ENCODE measurements around the gene KPRP.

KPRP gene, protein sequence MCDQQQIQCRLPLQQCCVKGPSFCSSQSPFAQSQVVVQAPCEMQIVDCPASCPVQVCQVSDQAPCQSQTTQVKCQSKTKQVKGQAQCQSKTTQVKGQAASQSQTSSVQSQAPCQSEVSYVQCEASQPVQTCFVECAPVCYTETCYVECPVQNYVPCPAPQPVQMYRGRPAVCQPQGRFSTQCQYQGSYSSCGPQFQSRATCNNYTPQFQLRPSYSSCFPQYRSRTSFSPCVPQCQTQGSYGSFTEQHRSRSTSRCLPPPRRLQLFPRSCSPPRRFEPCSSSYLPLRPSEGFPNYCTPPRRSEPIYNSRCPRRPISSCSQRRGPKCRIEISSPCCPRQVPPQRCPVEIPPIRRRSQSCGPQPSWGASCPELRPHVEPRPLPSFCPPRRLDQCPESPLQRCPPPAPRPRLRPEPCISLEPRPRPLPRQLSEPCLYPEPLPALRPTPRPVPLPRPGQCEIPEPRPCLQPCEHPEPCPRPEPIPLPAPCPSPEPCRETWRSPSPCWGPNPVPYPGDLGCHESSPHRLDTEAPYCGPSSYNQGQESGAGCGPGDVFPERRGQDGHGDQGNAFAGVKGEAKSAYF

DNA sequence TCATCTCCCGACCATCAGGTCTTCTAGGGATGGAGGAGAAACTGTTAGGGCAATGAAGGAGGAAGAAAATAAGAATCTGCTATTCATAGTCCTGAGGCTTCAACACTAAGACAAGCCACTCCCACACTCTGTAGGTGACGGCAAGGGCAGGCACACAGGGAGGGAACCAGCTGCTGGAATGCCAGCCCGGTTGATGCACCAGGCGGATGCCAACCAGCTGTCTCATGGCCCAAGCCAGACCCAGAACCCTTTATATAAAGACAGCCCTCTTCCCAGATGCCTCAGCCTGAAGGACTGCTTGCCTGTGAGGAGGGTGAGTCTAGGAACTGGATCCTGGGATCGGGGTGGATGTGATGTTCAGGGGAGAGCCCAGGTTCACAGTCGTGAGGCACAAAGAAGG is at the start of gene KPRP:
TSS of gene KPRP (plus strand) at position 279 of the 400 bp plus-strand sequence. CDS start 1,564 bp downstream, outside the sequence.
- DNase-seq (ENCODE audit: low read depth): no peak

DNA sequence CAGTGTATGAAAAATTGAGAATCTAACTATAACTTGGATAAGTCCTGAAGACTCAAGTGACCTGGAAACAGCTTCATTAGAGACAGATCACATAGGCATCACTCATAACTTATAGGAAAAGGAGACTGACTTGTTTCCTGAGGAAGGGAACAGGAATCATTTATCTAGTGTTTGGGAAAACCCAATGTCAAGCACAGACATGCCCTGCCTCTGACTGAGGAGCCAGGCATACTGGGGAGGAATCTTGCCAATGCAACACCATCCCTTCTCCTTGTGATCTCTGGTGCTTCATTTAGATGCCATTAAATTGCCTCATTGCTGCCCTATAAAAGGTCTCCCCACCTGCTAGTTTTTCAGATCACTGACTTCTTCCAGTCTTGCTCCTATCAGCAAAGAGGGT is 39.6 kb upstream of the KPRP start:
- no peak for DNase-seq (ENCODE audit: low read depth)

DNA sequence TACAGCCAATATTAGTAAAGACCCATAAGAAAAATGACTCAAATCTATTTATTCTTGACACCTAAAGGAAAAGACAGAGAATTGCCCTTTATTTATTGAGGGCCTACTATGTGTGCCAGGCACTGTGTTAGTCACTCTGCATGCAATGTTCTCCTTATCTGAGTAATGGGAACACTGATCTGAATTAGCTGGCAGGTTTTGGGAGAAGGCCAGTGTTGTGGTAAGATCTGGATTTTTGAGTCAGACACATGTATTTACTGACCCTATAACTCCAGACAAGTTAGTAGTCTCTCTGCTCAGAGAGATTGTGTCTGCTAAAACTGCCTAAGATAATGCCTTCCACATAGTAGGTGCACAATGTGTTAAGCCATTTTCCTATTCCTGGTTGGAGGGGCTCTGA is 32.6 kb upstream of the KPRP start:
- DNase-seq (ENCODE audit: low read depth): no peak

DNA sequence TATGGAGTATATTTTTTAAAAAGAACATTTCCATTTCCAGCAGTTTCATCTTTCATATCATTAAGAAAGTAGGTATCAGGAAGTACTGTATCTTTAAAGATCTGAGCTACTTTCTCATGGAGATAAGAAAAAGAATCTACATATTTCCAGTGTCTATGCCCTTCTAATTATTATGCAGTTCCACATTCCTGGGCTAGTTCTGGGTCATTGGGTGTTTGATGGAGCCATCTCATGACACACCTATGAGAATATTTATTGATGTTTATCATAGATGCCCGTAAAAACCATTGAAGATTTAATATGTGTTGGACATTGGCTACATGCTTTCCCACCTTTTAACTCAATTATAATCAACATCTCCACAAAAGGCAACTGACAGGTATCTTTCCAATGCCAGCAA is 28.8 kb upstream of the KPRP start:
- no peak for DNase-seq (ENCODE audit: low read depth)

DNA sequence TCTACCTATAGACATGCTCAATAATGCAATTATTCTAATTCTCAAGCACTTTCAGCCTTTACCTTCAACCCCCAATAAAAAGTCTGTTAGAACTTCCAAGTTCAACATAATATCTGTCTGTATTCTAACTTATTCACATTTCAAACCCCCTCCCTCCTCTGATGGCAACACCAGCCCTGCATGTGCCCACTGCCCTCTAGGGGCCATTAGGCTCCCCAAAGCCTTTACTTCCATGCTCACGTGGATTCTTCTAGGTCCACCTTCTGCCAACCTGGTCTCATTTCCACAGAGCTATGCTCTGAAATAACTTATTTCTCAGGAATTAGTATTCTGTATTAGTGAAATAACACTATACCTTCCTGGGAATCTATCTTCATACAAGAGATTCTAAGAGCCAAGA is 22.2 kb upstream of the KPRP start:
- no peak for DNase-seq (ENCODE audit: low read depth)

DNA sequence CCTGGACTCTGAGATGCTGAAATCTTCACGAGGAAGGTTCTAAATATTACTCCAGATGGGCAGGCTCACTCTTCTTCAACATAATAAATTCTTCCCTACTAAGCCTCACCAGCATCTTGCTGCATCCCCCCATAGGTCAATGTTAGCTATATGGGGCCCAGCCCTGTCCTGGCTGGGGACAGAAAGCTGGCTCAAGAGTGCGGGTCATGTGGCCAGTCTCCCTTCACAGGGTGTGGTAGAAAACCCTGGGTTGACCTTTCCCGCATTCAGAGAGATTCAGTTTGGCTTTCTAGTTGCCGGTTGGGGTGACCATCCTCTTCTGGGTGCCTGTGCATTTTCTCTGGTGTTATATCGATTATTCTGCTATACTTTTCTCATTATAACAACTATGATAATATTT is 19.8 kb upstream of the KPRP start:
- DNase-seq (ENCODE audit: low read depth): no peak

DNA sequence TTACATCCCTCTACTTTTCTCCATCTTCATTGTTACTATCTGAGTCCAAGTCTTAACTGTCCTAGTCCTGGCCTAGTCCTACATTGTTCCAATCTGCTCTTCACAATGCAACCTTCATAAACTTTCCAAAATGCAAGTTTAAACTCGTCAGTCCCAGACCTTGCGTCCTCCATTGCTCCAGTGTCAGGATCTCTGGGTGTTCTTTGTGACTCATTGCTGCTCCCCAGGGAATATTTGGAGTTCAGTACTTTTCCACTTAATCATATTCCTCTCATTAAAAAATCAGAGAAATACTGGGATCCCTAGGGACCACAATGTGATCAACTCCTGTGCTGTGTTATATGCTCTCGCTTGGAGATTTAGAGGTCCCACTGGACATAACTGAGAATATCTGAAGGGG is 18.0 kb upstream of the KPRP start:
- DNase-seq (ENCODE audit: low read depth): no peak

DNA sequence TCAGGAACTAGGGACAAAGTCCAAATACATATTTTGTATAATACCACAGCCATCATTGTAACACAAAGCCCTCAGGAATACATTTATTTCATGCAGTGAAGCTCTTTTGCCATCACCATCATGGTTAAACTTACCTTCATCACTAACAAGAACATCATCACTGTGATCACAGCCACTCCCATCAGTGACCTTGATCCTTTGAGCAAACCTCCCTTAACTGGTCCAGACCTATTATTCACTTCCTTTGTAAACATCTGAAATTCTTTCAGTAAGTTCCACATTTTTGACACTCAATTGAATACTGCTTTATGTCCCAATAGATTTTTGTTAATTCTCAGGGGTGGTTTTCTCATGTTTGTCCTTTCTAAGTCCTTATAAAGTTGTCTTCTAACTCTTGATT is 16.2 kb upstream of the KPRP start:
- DNase-seq (ENCODE audit: low read depth): no peak

DNA sequence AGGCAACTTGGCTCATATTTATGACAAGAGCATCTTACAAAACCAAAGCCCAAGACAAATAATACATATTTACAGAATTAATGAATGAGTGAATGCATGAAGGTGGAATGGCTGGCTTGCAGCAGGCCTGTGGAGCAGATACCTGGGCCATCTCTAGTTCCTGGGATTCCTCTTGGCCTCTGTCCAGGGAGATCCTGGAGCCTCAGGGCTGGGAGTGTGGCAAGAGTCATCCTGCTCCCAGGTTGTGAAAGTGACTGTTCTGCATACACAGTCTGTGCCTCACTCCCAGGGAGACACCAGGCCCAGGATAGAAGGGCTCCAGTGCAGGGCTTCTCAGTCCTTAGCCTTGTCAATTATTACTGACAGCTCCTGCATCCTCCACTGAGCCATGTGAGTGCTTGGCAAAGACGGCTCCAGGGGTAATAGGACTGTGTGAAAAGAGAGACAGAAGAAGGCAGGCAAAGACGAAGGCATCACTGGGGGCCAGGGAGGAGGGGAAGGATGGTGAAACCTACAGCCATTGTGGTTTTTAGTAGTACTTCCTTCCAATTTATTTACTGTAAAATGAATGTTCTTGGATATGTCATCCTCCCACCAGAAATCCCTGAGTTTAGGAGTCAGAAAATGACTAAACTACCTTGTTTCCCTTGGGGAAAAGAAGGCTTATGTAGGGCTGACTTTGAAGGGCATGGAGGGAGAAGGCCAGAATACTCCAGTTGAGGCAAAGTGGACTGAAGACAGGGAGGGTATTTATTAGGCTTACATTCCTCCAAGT is 14.3 kb upstream of the KPRP start:
- DNase-seq (ENCODE audit: low read depth): no peak

DNA sequence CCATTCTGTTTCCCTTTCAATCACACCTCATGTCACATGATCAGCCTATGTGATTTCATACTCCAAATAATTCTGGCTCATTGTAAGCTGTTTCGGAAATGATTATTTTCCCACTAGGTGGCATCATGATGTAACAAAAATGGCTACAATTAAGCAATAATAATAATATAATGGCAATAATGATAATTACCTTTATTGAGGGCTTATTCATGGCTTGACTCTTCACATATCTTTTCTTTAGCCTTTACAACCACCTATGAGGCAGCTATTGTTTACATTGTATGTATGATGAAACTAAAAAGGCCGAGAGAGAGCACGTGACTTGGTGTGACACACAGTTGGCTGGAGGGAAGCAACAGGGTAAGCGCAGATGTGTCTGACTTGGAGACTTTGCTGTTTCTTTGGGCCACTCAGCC is 12.5 kb upstream of the KPRP start:
- DNase-seq (ENCODE audit: low read depth): no peak

DNA sequence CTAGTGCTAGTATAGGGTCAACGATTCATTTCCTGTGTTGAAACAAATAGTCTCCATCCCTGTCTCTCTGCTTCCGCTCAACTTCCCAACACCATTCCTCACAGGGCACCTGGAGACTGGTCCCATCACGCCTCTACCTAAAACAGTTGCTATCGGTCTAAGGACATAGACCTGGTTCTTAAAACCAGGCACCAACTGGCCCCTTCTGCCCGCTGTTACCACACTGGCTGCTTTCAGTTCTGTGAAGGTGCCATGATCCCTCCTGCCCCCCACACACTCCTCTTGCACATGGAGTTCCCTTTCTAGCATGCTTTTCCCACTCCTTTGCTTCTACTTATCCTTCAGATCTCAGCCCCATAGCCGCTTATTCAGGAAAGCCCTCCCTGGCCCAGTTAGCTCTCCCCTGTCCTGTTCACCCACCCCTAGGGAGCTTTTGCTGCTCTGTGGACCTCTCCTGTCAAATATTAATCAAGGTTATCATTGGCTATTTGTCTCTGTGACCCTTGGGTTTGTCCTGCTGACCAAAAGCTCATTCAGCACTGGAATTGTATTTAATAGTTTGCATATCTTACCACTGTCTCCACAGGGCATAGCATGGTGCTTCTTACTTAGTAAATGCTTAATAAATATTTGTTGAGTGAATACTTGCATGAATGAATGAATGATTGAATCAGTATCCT is 11.9 kb upstream of the KPRP start:
- no peak for DNase-seq (ENCODE audit: low read depth)

DNA sequence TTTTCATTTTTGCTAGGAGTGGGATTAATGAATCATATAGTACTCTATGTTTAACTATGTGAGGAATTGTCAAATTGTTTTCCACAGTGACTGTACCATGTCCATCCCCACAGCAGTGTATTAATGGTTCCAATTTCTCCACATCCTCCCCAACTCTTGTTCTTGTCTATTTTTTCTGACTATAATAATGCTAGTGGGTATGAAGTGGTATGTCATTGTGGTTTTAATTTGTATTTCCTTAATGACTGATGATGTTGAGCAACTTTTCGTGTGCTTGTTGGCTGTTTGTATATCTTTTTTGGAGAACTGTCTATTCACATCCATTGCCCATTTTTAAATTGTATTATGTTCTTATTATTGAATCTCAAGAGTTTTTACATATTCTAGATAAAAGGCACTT is 10.0 kb upstream of the KPRP start:
- DNase-seq (ENCODE audit: low read depth): no peak

DNA sequence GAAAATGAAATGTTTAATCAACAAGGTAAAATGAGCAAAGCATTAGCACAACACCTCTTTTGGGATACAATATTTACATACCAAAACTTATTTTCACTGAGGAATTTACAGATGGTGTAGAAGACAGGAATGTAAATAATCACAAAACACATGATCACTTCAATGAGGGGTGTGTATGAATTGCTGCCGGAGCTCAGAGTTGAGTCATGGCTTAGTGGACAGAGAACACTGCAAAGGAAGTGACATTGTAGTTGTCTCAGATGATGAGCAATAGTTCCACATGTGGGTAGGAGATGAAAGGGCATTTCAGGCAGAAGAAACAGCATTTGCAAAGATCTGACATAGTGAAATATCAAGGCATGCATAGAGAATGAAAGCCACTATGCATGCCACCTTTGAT is 5.6 kb upstream of the KPRP start:
- DNase-seq (ENCODE audit: low read depth): no peak

DNA sequence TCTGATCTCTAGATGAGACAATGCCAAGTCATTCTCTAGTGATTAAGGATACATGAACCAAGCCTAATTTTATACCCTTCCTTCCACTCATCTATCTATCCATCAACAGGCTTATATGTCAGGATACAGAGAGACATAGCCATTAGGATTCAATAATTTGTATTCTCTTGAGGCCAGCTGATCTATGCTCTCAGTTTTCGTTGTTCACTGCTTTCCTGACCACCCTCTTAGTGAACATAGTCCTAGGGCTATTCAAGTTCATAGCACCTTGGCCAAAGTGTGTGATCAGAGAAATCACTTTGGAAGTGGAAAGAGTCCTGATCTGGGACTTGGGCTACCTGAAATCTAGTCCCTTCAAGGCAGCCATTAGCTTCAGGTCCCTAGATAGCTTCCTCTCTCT is 4.2 kb upstream of the KPRP start:
- DNase-seq (ENCODE audit: low read depth): no peak

DNA sequence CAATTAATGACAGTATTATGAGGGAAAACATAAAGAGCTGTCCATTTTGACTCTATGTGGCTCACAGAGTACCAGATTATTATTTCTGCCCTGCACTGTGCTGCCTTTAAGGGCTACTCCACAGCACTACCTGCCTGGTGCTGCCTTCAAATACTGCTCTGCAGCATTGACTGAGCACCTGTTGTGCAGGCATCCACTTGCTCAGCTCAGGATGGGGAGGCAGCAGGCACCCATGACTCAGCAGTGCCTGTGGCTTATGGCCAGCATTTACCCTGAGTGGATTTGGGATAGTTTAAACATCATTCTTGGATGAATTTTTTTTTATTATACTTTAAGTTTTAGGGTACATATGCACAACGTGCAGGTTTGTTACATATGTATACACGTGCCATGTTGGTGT is 953 bp upstream of the KPRP start:
- DNase-seq (ENCODE audit: low read depth): no peak

DNA sequence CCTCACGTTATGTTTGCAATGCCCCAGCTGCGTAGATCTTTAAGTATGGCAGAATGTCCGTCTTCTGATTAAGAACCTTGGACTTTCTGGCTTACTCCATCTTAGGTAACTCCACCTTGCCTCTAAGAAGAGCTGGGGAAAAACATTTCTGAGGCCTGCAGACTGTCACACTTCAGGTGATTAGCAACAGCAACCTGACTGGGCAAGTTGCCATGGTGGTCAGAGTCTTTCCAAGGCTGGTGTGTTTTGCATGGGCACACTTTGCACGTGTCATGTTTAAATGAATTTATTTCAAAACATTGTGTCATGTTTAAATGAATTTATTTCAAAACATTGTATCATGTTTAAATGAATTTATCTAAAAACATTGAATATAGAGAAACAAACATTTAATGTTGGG is 811 bp downstream of the KPRP start:
- no peak for DNase-seq (ENCODE audit: low read depth)

DNA sequence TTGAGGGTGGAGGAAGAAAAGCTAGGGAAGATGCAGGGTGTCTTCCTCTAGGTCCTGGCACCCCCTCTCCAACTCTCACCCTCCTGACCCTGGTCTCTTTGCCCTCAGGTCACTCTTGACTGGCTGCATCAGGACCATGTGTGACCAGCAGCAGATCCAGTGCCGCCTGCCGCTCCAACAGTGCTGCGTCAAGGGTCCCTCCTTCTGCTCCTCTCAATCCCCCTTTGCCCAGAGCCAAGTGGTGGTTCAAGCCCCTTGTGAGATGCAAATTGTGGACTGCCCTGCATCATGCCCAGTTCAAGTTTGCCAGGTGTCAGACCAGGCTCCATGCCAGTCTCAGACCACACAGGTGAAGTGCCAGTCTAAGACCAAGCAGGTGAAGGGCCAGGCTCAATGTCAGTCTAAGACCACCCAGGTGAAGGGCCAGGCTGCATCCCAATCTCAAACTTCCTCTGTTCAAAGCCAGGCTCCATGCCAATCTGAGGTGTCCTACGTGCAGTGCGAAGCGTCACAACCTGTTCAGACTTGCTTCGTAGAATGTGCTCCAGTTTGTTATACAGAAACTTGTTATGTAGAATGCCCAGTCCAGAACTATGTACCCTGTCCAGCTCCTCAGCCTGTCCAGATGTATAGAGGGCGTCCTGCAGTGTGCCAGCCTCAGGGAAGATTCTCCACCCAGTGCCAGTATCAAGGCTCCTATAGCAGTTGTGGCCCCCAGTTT is 1.8 kb downstream of the KPRP start:
- DNase-seq (ENCODE audit: low read depth): no peak

DNA sequence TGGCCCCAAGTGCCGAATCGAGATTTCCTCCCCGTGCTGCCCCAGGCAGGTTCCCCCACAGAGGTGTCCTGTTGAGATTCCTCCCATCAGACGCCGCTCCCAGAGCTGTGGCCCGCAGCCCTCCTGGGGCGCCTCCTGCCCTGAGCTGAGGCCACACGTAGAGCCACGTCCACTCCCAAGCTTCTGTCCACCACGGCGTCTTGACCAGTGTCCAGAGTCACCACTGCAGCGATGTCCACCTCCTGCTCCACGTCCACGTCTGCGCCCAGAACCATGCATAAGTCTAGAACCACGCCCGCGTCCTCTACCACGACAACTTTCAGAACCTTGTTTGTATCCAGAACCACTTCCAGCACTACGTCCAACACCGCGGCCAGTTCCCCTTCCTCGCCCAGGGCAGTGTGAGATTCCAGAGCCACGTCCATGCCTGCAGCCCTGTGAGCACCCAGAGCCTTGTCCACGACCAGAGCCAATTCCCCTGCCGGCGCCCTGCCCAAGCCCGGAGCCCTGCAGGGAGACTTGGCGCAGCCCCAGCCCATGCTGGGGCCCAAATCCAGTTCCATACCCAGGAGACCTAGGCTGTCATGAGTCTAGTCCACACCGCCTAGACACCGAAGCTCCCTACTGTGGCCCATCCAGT is 2.8 kb downstream of the KPRP start:
- DNase-seq (ENCODE audit: low read depth): no peak

DNA sequence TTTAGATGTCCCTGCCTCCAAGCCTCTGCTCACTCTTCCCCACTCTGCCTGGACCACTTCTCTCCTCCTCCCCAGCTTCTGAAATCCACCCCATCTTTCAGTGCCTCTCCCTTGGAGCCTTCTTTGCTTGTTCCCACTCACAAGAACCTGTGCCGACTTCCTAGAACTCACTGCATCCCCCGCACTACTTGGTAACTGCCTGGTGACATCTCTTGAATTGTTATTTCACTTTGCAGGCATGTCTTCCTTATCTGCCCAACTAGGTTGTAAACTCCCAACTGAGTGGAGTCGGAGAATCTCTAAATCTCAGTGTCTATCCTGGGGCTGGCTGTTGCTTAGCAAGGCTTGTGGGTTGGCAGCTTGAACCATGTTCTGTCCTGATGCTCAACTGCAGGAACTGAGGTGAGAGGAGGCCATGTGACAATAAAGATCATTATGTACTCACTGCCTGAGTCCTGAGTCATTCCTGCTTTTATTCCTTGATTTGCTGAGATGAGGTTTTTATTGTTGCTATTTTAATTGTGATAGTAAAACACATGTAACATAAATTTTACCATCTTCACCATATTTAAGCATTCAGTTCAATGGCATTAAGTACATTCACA is 3.9 kb downstream of the KPRP start:
- no peak for DNase-seq (ENCODE audit: low read depth)

DNA sequence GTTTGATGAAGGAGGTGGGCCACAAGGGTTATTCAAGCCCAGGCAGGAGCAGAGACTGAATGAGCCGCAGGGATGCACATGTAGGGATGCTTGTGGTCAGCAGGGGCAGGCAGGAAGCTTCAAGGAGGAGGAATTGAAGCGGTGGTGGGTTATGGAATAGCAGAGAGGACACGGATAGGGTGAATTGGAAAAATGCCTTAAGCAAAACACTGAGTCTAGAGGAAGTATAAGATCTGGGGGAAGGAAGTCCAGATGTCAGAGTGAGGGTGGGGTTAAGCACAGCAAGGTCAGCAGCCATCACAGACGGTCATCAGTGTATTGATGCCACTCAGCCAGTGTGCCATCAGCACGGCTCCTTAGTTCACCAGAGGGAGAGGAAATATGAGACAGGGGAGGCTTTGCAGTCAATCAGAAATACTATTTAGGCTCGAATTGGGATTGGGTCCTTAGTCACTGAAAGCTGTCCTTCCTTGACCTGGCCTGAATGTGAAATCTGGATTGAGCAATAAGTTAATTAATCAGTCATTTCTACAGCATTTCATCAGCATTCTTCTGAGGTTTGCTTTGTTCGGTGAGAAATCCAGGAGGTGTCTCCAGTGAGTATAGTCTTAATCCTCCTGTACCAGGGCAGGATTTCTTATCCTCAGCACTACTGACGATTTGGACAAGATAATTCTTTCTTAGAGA is 11.2 kb downstream of the KPRP start:
- DNase-seq (ENCODE audit: low read depth): no peak
